Measurements from ENCODE around the gene EEPD1.

- no peak for TF ChIP-seq CTCF (IDR thresholded peaks at IDR 0.05)
- no peak for TF ChIP-seq POLR2A (IDR thresholded peaks at IDR 0.05)
These were observed 5.2 kb downstream of the EEPD1 start for GRCh38 chr7:36158321-36158605.
